ENCODE data around the gene DMP1.

DMP1 gene

DNA sequence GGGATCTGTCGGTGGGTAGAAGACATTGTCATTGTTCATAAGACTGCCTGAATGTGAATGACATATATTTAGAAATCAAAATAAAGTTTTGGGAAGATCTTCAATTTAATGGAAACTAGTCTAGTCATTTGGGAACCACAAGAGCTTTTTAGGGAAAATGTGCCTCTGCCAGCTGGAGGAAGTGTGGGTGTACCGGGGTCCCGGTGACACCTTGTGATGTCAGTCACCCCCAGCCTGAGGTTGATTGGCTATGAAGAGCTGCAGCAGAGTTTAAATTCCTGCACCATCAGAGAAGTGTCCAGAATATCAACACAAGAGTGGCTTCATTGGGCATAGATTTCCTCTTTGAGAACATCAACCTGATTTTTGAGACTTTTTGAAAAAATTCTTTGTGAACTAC, at the start of gene DMP1:
Gene DMP1, plus strand, starts transcription at position 301 of the 400 bp plus-strand sequence. CDS start 6,213 bp downstream, outside the sequence.
- no peak for DNase-seq (ENCODE audit: low spot score)

DNA sequence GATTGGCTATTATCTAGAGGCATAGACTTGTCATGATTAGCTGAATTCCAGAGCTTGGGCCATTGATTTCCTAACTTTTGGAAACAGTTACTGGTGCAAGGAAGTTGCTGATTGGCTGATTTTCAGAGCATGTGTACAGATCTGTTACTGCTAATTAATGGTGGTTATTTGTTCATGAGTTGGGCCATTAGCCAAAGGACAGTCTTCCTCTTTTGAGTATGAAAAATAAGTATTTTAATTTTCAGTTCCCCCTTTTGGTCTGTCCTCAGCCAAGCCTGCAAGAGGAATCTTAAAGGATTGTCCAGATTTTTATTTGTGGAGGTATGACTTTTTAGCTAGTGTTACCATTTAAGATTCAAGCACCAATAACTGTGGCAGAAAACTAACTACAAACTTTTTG, 48.7 kb upstream of the DMP1 start:
- DNase-seq (ENCODE audit: low spot score), result no peak

DNA sequence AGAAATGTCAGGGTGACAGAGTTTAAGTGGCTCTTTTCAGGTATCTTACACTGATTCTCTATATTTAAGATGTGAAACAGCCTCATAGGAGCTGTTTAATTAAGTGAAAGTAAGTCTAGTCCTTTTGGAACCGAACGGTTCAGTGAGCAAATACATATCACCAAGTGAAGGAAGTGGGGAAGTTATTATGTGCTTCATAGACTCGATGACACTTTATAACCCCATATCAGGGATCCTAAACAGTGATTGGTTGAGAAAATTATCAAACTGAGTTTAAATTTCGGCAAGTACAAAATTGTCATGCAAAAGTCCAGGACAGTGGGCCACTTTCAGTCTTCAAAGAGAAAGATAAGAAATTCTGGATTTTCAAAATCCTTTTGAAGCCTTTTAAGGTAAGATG, 41.9 kb upstream of the DMP1 start, which contains the start of gene DSPP:
Gene DSPP, plus strand, starts transcription at position 301 of the 400 bp plus-strand sequence. CDS start 2,380 bp downstream, outside the sequence.
- DNase-seq (ENCODE audit: low spot score), result no peak

GRCh38 chr4:87614292-87614890, 35.7 kb upstream of the DMP1 start:
- no peak for DNase-seq (ENCODE audit: low spot score)

GRCh38 chr4:87616268-87616667, 33.8 kb upstream of the DMP1 start:
- DNase-seq (ENCODE audit: low spot score), result no peak

GRCh38 chr4:87620086-87620485, 30.0 kb upstream of the DMP1 start:
- DNase-seq (ENCODE audit: low spot score), result no peak

DNA sequence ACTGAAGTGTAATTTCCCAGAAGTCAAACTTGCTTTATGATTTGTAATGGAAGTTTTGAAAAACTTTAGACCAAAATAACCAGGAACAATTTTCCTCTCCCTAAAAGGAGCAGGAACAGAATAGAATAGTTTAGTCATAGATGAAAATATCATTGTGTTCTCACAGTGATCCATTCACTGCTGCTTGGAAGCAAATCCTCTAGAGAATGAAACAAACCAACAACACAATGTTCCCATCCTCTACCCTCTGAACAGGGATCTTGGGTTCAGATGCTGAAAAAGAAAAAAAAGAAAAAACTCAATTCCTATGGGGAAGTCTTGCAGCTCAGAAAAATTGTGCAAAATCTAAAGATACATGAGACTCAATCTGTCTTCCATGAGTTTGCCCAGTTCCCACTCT, 29.6 kb upstream of the DMP1 start:
- no peak for DNase-seq (ENCODE audit: low spot score)

DNA sequence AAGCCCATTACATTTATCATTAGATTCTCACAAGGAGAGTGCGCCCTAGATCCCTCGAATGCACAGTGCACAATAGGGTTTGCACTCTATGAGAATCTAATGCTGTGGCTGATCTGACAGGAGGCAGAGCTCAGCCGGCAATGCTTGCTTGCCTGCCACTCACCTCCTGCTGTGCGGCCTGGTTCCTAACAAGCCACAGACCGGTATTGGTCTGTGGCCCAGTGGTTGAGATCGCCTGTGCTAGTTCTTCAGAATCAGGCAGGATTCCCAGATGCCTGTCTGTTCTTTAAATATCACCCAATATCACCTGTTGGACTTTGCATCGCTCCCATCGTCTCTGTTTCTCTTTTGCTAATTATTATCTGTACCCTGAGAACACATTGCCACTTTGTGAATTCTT, 27.8 kb upstream of the DMP1 start:
- DNase-seq (ENCODE audit: low spot score), result no peak

DNA sequence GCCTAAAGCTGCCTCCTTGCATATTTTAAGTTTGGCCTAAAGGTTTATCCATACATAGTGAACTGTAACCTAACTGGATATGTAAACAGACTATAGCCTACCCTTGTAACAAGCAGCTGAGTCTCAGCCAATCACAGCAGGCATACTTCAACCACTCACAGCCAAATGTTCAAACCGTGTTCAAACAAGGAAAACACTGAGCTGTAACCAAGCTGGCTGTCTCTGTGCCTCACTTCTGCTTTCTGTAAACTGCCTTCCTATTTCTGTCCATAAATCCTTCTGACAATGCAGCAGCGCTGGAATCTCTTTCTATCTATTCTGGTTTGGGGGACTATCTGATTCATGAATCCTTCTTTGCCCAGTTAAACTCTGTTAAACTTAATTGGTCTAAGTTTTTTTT, 25.4 kb upstream of the DMP1 start:
- DNase-seq (ENCODE audit: low spot score), result no peak

DNA sequence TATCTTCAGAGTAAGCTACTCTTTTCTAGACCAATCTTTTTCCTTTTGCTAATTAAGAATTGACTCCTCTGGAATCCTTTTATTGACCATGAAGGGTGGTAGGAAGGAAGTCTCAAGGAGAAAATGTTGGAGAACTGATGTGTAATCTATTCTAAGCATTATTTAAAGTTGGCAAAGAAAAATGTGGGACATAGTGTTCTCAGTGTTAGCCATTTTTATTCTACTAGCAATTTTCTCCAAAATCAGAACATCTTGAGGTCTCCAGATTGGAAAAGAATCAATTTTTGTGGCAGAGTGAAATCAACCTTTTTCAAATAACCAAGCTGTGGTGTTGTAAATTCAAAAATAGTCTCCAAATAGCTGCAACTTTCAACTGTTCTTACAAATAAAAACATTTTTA, 18.4 kb upstream of the DMP1 start:
- DNase-seq (ENCODE audit: low spot score), result no peak

DNA sequence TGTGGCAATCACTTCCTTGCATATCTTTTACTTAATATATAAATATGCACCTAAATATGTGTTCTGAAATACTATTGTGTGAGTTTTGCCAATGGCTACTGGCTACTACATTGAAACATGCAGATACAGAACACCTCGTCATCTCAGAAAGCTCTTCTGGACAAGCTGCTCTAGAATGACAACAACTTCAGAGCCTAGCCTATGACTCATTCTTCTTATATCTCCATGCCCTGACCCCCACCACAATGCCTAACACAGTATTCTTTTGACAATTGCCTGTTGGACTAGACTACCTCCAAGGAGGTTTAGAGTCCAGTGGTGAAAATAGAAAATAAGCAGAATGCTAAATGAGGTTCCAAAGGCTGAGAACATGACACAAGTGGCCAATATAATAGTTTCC, 17.6 kb upstream of the DMP1 start:
- no peak for DNase-seq (ENCODE audit: low spot score)

- DNase-seq (ENCODE audit: low spot score), result no peak
Observed at GRCh38 chr4:87633243-87633642, 16.8 kb upstream of the DMP1 start.

DNA sequence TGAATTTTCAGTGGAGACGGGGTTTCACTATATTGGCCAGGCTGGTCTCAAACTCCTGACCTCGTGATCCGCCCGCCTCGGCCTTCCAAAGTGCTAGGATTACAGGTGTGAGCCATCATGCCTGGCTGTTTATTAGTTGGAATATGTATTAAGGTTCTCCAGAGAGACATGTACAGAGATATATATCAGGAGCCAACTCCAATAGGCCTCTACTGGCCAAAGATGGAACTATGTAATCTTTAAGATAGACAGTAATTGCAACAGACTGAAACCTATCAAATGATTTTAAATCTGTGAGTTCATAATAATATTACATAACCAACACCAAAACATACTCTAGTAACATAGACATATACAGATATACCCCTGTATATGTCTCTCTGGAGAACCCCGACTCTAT, 5.8 kb upstream of the DMP1 start:
- DNase-seq (ENCODE audit: low spot score), result no peak

- no peak for DNase-seq (ENCODE audit: low spot score)
Observed at GRCh38 chr4:87650938-87651337, 858 bp downstream of the DMP1 start.

- DNase-seq (ENCODE audit: low spot score), result no peak
Observed at GRCh38 chr4:87651941-87652340, 1.9 kb downstream of the DMP1 start.

DNA sequence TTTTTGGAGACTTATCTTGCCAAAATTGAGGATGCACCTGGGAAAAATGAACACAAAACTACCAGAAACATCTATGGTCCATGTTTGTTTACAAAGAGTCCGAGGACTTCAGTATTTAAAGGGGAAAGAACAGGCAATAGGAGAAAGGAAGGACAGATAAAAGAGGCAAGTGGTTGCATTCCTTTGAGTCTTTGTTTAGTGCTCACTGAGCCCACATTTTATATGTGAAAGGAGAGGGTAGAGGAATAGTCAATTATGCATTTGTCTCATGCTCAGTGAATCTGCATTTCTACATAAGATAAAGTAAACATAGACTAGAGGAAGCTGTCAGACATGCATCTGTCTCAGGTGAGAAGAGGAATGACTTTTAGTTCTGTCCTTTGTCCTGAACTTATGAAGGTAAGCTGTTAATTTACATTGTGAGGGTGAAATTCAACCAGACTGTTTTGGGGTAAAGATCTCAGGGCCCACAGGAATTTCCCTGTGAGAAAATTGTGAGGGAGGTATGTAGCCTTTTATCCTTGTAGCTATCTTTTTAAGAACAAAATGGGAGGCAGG, 4.5 kb downstream of the DMP1 start:
- no peak for DNase-seq (ENCODE audit: low spot score)

GRCh38 chr4:87657525-87657924, 7.4 kb downstream of the DMP1 start:
- peak; percentile 9 for DNase-seq (ENCODE audit: low spot score)

GRCh38 chr4:87659247-87659931, 9.3 kb downstream of the DMP1 start:
- DNase-seq (ENCODE audit: low spot score), result no peak

- DNase-seq (ENCODE audit: low spot score), result no peak
Observed at GRCh38 chr4:87662871-87663270, 12.8 kb downstream of the DMP1 start.

- no peak for DNase-seq (ENCODE audit: low spot score)
Observed at GRCh38 chr4:87669373-87669772, 19.3 kb downstream of the DMP1 start.

DNA sequence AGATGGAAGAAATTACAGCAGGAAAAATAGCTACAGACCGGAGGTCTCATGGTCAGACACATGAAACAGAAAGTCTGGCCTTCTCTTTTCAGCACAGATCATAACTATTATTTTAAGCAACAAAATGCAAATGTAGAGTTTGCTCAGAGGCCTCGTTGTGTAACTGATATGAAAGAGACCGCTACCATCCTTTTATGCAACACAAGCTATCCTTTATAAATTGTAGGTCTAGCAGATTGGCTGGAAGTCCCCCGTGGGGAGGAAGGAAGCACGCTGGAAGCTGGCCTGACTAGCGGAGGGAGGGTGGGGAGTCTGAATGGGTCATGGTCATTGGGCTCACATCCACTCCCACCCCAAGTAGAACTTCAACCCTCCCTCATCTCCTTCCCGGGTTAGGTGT, 27.7 kb downstream of the DMP1 start:
- DNase-seq (ENCODE audit: low spot score), result no peak

GRCh38 chr4:87679449-87680169, 29.5 kb downstream of the DMP1 start:
- DNase-seq (ENCODE audit: low spot score), result peak; percentile 63

DNA sequence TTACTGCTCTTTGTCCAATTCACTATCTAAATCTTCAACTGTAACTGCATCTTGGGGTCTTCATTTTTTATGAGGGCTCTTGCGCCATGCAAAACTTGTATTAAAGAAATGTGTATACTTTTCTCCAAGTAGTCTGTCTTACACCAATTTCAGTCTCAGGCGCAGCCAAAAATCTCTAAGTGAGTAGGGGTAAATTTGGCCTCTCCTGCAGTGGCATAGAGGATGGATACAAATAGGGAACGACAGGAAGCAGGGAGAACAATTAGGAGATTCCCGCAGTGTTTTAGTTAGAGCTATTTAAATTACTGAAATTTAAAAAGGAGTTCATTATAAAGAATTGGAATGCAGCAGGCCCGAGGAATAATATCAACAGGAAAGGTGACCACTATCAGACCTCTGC, 30.2 kb downstream of the DMP1 start:
- no peak for DNase-seq (ENCODE audit: low spot score)

All from AG08396 (cell line).